ENCODE measurements around the gene C9. TPM values are rescaled to one million over a fixed set of nuclear protein-coding genes. Genes with fewer than 3 reads are reported as not detected.

Gene C9
- total RNA-seq, 2 donors from 2014 or later: not detected

DNA sequence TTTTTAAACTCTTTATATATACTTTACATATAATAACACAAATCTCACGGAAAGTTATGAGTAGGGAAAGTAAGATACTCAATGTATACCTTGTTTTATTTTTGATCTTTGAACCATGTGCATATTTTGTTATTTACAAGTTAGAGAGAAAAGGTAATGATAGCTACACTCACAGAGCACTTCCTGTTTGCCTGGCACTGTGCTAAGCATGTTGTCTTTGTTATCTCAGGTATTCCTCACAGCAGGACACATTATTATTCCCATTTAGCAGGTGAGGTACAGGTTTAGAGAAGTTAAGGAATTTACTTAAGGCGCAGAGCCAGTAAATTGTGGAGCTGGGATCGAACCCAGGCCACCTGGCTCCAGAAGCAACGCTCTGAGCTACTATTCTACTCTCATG is 3.0 kb downstream of the C9 start:
- H3K4me3 ChIP-seq: no peak overlapping the region

DNA sequence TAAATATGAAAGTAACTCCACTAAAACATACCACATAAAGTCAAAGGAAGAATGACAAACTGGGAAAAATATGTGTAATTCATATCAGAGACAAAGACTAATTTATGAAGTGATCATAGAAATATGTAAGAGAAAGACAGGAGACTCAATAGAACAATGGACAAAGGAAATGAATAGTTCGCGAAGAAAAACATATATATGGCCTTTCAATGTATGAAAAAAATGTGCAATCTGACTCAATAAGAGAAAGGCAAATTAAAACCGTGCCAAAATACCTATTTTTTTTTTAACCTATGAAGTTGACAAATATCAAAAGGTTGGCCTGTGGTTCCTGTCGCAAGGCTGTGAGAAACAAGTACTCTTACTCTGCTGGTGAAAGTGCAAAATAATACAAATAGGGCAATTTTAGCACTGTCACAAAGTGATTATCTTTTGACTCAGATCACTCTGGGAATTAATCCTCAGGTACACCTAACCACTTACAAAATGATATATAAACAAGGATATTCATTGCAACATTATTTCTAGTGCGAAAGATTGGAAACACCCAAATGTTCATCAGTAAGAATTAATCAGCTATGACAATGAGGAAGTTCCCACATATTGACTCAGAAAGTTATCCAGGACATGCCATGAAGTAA is 3.7 kb downstream of the C9 start:
- no peaks in the 10 kb centered on the region for H3K27me3 ChIP-seq
- no peaks in the 10 kb centered on the region for H3K9me3 ChIP-seq
- DNase-seq (no peak), ATAC-seq (no peak)
- H3K4me1 ChIP-seq: no peaks in the 10 kb centered on the region
- intact Hi-C loops (cut with DNase I): no loop called here
- TF ChIP-seq, protein P1, sequence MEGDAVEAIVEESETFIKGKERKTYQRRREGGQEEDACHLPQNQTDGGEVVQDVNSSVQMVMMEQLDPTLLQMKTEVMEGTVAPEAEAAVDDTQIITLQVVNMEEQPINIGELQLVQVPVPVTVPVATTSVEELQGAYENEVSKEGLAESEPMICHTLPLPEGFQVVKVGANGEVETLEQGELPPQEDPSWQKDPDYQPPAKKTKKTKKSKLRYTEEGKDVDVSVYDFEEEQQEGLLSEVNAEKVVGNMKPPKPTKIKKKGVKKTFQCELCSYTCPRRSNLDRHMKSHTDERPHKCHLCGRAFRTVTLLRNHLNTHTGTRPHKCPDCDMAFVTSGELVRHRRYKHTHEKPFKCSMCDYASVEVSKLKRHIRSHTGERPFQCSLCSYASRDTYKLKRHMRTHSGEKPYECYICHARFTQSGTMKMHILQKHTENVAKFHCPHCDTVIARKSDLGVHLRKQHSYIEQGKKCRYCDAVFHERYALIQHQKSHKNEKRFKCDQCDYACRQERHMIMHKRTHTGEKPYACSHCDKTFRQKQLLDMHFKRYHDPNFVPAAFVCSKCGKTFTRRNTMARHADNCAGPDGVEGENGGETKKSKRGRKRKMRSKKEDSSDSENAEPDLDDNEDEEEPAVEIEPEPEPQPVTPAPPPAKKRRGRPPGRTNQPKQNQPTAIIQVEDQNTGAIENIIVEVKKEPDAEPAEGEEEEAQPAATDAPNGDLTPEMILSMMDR (IDR thresholded peaks at IDR 0.05): no peak
- no peak for TF ChIP-seq POLR2A (IDR thresholded peaks at IDR 0.05)
- H3K27ac ChIP-seq: no peak overlapping the region
- H3K36me3 ChIP-seq (replicated peaks in 1 of 2; ENCODE audit: insufficient read depth in 1 of 2, low read depth in 2 of 2): no peaks in the 10 kb centered on the region
- 54 to 64% methylated on average over 5 of the region's 5 CpGs for WGBS, 2 donors
- H3K4me3 ChIP-seq: no peak overlapping the region

More for the DNA sequence above, 3.0 kb downstream of the C9 start:
- TF ChIP-seq, protein P1 (IDR thresholded peaks at IDR 0.05): no peak
- TF ChIP-seq POLR2A (IDR thresholded peaks at IDR 0.05): no peak
- no peaks in the 10 kb centered on the region for H3K27me3 ChIP-seq
- no peaks in the 10 kb centered on the region for H3K36me3 ChIP-seq (replicated peaks in 1 of 2; ENCODE audit: insufficient read depth in 1 of 2, low read depth in 2 of 2)
- 62 to 64% methylated on average over 4 of the region's 4 CpGs for WGBS, 2 donors
- intact Hi-C loops (cut with DNase I): no loop called here
- no peaks in the 10 kb centered on the region for H3K4me1 ChIP-seq
- DNase-seq (no peak), ATAC-seq (no peak)
- H3K9me3 ChIP-seq: no peaks in the 10 kb centered on the region
- H3K27ac ChIP-seq: no peak overlapping the region

DNA sequence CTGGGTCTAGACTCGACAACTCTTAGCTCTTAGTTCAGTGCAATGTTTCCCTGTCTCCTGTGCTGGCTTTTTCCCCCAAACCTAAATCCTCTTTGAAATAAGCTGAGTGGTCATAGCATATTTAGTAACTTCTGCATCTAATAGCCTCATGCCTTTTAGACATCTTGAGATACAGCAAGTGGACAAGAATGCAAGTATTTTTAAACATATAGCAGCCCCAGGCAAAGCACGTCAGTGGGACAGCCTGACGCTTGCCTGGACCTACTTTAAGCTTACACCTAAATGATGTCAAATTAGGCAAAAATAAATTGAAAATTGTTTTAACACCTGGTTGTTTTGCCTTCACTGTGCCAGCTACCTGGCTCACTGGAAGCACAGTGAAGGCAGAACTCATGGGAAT is 8.0 kb downstream of the C9 start:
- Histone ChIP-seq H3K27me3 (no peaks in the 10 kb centered on the region), H3K27ac (no peak overlapping the region), H3K36me3 (replicated peaks in 1 of 2; ENCODE audit: insufficient read depth in 1 of 2, low read depth in 2 of 2) (no peaks in the 10 kb centered on the region), H3K4me3 (no peak overlapping the region), H3K4me1 (no peaks in the 10 kb centered on the region), H3K9me3 (no peaks in the 10 kb centered on the region)
- DNase-seq: no peak
- ATAC-seq: no peak
- no peak for TF ChIP-seq POLR2A (IDR thresholded peaks at IDR 0.05)
- TF ChIP-seq, protein P1 (IDR thresholded peaks at IDR 0.05): no peak
- WGBS, 2 donors: 82 to 87% methylated on average over 3 of the region's 3 CpGs
- intact Hi-C loops (cut with DNase I): no loop called here

DNA sequence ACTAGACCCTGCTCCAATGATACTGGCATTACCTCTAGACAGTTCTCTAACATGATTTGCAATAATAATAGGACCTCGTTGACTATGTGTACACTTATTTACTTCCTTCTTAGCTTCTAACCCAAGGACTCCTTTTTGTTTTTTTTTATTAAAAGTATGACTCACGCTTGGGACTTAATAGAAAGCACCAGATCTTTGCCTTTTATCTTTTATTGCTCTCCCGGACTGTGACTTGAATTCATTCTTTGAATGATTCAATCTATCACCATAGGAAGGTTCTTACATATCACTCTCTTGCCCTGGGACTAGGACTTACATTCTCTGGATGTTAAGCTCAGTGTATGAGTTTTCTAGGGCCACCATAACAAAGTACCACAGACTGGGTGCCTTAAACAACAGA is 9.0 kb downstream of the C9 start:
- ATAC-seq: no peak
- intact Hi-C loops (cut with DNase I): no loop called here
- Histone ChIP-seq H3K4me1 (no peaks in the 10 kb centered on the region), H3K27me3 (no peaks in the 10 kb centered on the region), H3K4me3 (no peak overlapping the region), H3K36me3 (replicated peaks in 1 of 2; ENCODE audit: insufficient read depth in 1 of 2, low read depth in 2 of 2) (no peaks in the 10 kb centered on the region), H3K9me3 (no peaks in the 10 kb centered on the region), H3K27ac (no peak overlapping the region)
- WGBS, 2 donors: 34 to 61% methylated on average over 3 of the region's 3 CpGs
- DNase-seq: no peak
- TF ChIP-seq POLR2A (IDR thresholded peaks at IDR 0.05): no peak
- TF ChIP-seq, protein P1 (IDR thresholded peaks at IDR 0.05): no peak

- Histone ChIP-seq H3K4me3 (no peak overlapping the region), H3K36me3 (replicated peaks in 1 of 2; ENCODE audit: insufficient read depth in 1 of 2, low read depth in 2 of 2) (no peaks in the 10 kb centered on the region), H3K4me1 (no peaks in the 10 kb centered on the region), H3K9me3 (no peaks in the 10 kb centered on the region), H3K27me3 (no peaks in the 10 kb centered on the region), H3K27ac (no peak overlapping the region)
- intact Hi-C loops (cut with DNase I): no loop called here
- DNase-seq (no peak), ATAC-seq (no peak)
- TF ChIP-seq, protein P1 (IDR thresholded peaks at IDR 0.05): no peak
- no peak for TF ChIP-seq POLR2A (IDR thresholded peaks at IDR 0.05)
- WGBS, 2 donors: 36 to 50% methylated on average over 1 of the region's 1 CpG
Observed at GRCh38 chr5:39353717-39354399, 10.4 kb downstream of the C9 start.
